AG04450 (cell line): ENCODE data around the gene PTPN3. TPM values are rescaled to one million over a fixed set of nuclear protein-coding genes. Genes with fewer than 3 reads are reported as not detected.
"Not testable (repeated sequence)": the region's sequence is repeated elsewhere in the genome, so short reads cannot be mapped to it uniquely, and the experiment has no call there.

Source experiments
- CTCF ChIA-PET: fragments of 300-600, 350-600 bp; formaldehyde crosslinking; extraction: SDS; loops from one replicate; lab custom pipeline; 2022; ENCODE audit warnings: antibody characterized with exemption, inconsistent platforms; lab: Charles Lee
- POLR2A ChIA-PET: fragments of 350-600 bp; formaldehyde crosslinking; extraction: SDS; loops from one replicate; lab custom pipeline; 2021; ENCODE audit warnings: antibody characterized with exemption, inconsistent platforms; lab: Yijun Ruan, JAX
- DNase-seq: peaks from one replicate; pipeline ENCODE4 v3.0.0-alpha.2; 2011; ENCODE audit warnings: low read depth, low spot score
- H3K27ac ChIP-seq: one replicate; pipeline ENCODE4 v1.5.1; 2012; ENCODE audit warnings: low read depth, low read length, control low read depth
- H3K27me3 ChIP-seq: one replicate; pipeline ENCODE4 v1.6.0; 2012; ENCODE audit warnings: low read length; ENCODE audit not compliant: control insufficient read depth, insufficient read depth
- H3K4me3 ChIP-seq: 2 replicates; pipeline ENCODE4 v1.5.1; 2011; ENCODE audit warnings: mild to moderate bottlenecking, low read depth, low read length, control low read depth
- H3K9me3 ChIP-seq: 2 replicates; pipeline ENCODE4 v1.5.1; 2012; ENCODE audit warnings: low read length; ENCODE audit not compliant: control insufficient read depth, insufficient read depth
- CTCF ChIP-seq: IDR thresholded peaks from 2 replicates; pipeline ENCODE4 v1.5.1; 2011; ENCODE audit warnings: low read depth, low read length, control low read depth, inconsistent platforms
- polyA plus RNA-seq: library from polyadenylated mRNA; depleted of rRNA; stranded (reverse); fragments of >200 nt; gene quantifications from 2 replicates; pipeline ENCODE4 v1.2.3, GENCODE V29; 2011

The PTPN3 gene
- polyA plus RNA-seq, 1 experiment, result 1.4 TPM

GRCh38 chr9:109369285-109369684 lies 128.8 kb downstream of the PTPN3 start:
- Histone ChIP-seq H3K4me3 (no peak overlapping the region), H3K27me3 (peaks cover 4% of the 10 kb centered on the region), H3K27ac (no peak overlapping the region), H3K9me3 (no peaks in the 10 kb centered on the region; the same call in 1 of the 2 replicates)
- ChIA-PET POLR2A (no interaction called here), CTCF (no interaction called here)
- TF ChIP-seq CTCF, result no peak
- DNase-seq, result no peak

GRCh38 chr9:109360771-109361170 lies 137.3 kb downstream of the PTPN3 start:
- Histone ChIP-seq H3K4me3 (no peak overlapping the region), H3K27me3 (peaks cover 2% of the 10 kb centered on the region), H3K9me3 (no peaks in the 10 kb centered on the region), H3K27ac (no peak overlapping the region)
- TF ChIP-seq CTCF, result no peak
- DNase-seq, result no peak
- POLR2A ChIA-PET, result no interaction called here
- CTCF ChIA-PET, result interaction anchor here (0.8 to 1.4 kb wide), 2 partner anchors 51 to 80 kb away, joined by 3 read pairs; no protein-coding TSS in a partner anchor

GRCh38 chr9:109358968-109359603 lies 139.0 kb downstream of the PTPN3 start:
- CTCF ChIA-PET, result interaction anchor here (0.6 to 1.4 kb wide), 3 partner anchors 43 to 229 kb away, joined by 3 to 4 read pairs (median 3); no protein-coding TSS in a partner anchor
- H3K27ac ChIP-seq, H3K27me3 ChIP-seq, POLR2A ChIA-PET, H3K9me3 ChIP-seq, H3K4me3 ChIP-seq, DNase-seq: not testable (repeated sequence)

GRCh38 chr9:109355564-109356297 lies 142.4 kb downstream of the PTPN3 start:
- H3K4me3 ChIP-seq, result no peak overlapping the region

GRCh38 chr9:109354190-109354589 lies 143.9 kb downstream of the PTPN3 start:
- no peak overlapping the region for H3K4me3 ChIP-seq
- H3K27me3 ChIP-seq, result peaks cover 2% of the 10 kb centered on the region
- ChIA-PET POLR2A (no interaction called here), CTCF (interaction anchor here (0.6 to 0.7 kb wide), 2 partner anchors 25 to 137 kb away, joined by 3 to 4 read pairs; no protein-coding TSS in a partner anchor)
- H3K27ac ChIP-seq, result no peak overlapping the region
- no peak for TF ChIP-seq CTCF
- no peaks in the 10 kb centered on the region for H3K9me3 ChIP-seq
- DNase-seq, result no peak

More at GRCh38 chr9:109355564-109356297, 142.4 kb downstream of the PTPN3 start:
- H3K27me3 ChIP-seq, result peaks cover 2% of the 10 kb centered on the region
- H3K27ac ChIP-seq, result no peak overlapping the region
- CTCF ChIA-PET, result no interaction called here
- no peak for TF ChIP-seq CTCF
- POLR2A ChIA-PET, result no interaction called here
- DNase-seq, result no peak
- no peaks in the 10 kb centered on the region for H3K9me3 ChIP-seq
